ENCODE measurements around the gene CTSK.

DNA sequence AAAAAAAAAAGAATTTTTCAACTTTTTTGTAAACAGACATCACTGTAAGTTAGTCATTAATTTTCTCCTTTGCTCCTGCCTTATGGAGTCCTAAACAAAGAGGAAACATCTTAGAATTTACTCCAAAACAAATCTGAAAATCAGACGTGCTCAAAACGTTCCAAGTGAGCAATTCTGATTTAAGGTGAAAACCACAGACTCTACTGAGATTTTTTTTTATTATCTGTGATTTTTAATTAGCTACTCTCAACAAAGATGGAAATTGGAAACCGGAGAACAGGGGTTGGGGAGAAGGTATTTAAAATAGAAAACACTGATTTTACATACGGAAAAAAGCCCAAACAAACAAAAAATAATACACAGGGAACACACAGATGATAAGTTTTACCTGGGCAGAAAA lies 7.8 kb upstream of the CTSK start:
- TF ChIP-seq, protein P1, sequence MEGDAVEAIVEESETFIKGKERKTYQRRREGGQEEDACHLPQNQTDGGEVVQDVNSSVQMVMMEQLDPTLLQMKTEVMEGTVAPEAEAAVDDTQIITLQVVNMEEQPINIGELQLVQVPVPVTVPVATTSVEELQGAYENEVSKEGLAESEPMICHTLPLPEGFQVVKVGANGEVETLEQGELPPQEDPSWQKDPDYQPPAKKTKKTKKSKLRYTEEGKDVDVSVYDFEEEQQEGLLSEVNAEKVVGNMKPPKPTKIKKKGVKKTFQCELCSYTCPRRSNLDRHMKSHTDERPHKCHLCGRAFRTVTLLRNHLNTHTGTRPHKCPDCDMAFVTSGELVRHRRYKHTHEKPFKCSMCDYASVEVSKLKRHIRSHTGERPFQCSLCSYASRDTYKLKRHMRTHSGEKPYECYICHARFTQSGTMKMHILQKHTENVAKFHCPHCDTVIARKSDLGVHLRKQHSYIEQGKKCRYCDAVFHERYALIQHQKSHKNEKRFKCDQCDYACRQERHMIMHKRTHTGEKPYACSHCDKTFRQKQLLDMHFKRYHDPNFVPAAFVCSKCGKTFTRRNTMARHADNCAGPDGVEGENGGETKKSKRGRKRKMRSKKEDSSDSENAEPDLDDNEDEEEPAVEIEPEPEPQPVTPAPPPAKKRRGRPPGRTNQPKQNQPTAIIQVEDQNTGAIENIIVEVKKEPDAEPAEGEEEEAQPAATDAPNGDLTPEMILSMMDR (IDR thresholded peaks at IDR 0.05; ENCODE audit: low read depth, low read length, missing input control), result no peak
- TF ChIP-seq, protein P2, sequence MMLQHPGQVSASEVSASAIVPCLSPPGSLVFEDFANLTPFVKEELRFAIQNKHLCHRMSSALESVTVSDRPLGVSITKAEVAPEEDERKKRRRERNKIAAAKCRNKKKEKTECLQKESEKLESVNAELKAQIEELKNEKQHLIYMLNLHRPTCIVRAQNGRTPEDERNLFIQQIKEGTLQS (IDR thresholded peaks at IDR 0.05), result no peak
- TF ChIP-seq, protein P3, sequence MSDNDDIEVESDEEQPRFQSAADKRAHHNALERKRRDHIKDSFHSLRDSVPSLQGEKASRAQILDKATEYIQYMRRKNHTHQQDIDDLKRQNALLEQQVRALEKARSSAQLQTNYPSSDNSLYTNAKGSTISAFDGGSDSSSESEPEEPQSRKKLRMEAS (IDR thresholded peaks at IDR 0.05), result no peak
- no peak for TF ChIP-seq YY1 (IDR thresholded peaks at IDR 0.05)
- TF ChIP-seq GABPA (IDR thresholded peaks at IDR 0.05 in 1 of 2, conservative IDR thresholded peaks at IDR 0.05 in 1 of 2), result no peak
- TF ChIP-seq REST (IDR thresholded peaks at IDR 0.05), result no peak
- TF ChIP-seq EGR1 (IDR thresholded peaks at IDR 0.05; ENCODE audit: low read depth in 2 of 2), result no peak
- TF ChIP-seq SP1 (IDR thresholded peaks at IDR 0.05), result no peak
- no peak for TF ChIP-seq JUND (IDR thresholded peaks at IDR 0.05)
- no peak for TF ChIP-seq RAD21 (IDR thresholded peaks at IDR 0.05)
- no peak for TF ChIP-seq TAF1 (conservative IDR thresholded peaks at IDR 0.05)
- TF ChIP-seq HNF4G (IDR thresholded peaks at IDR 0.05), result no peak
- TF ChIP-seq FOXA1 (IDR thresholded peaks at IDR 0.05), result no peak
- no peak for TF ChIP-seq RXRA (IDR thresholded peaks at IDR 0.05)
